Measurements from ENCODE around the gene KIAA1217. TPM values are rescaled to one million over a fixed set of nuclear protein-coding genes. Genes with fewer than 3 reads are reported as not detected.
"Not testable (repeated sequence)": the region's sequence is repeated elsewhere in the genome, so short reads cannot be mapped to it uniquely, and the experiment has no call there.

The KIAA1217 gene
- total and polyA plus RNA-seq, 2 donors from 2014 or later = 10.4 to 63.8 TPM

- FAIRE-seq = no peak
- Histone ChIP-seq H3K27me3 (ENCODE audit: control insufficient read depth, insufficient read depth, low read length) (no peaks in the 10 kb centered on the region), H3K36me3 (ENCODE audit: control insufficient read depth in 2 of 3, insufficient read depth in 3 of 3, low read length in 3 of 3) (peaks cover 0 to 8% (median 3%) of the 10 kb centered on the region in 3 donors), H3K4me1 (ENCODE audit: control insufficient read depth in 2 of 3, insufficient read depth in 2 of 3, low read depth in 1 of 3, low read length in 3 of 3) (peaks cover 0 to 4% (median 3%) of the 10 kb centered on the region in 3 donors), H3K9ac (ENCODE audit: low read length in 3 of 3) (no peak overlapping the region), H3K9me3 (ENCODE audit: control insufficient read depth in 2 of 3, insufficient read depth in 1 of 3, low read length in 3 of 3) (no peaks in the 10 kb centered on the region), H3K4me3 (ENCODE audit: low read length in 3 of 3) (no peak overlapping the region), H3K27ac (ENCODE audit: low read depth in 2 of 2, low read length in 2 of 2) (no peak overlapping the region)
- no peak for DNase-seq
- intact Hi-C loops (cut with DNase I) = no loop called here
- no peak for TF ChIP-seq CTCF (IDR thresholded peaks at IDR 0.05; ENCODE audit: borderline replicate concordance, extremely low read depth, insufficient read depth)
Measured at GRCh38 chr10:24479806-24480205, 270.9 kb downstream of the KIAA1217 start.

GRCh38 chr10:24480447-24480846, 271.5 kb downstream of the KIAA1217 start:
- H3K27me3 ChIP-seq (ENCODE audit: control insufficient read depth, insufficient read depth, low read length) = no peaks in the 10 kb centered on the region
- peaks cover 0 to 7% (median 6%) of the 10 kb centered on the region in 3 donors for H3K4me1 ChIP-seq (ENCODE audit: control insufficient read depth in 2 of 3, insufficient read depth in 2 of 3, low read depth in 1 of 3, low read length in 3 of 3)
- intact Hi-C loops (cut with DNase I) = no loop called here
- no peaks in the 10 kb centered on the region for H3K9me3 ChIP-seq (ENCODE audit: control insufficient read depth in 2 of 3, insufficient read depth in 1 of 3, low read length in 3 of 3)
- no peak overlapping the region for H3K4me3 ChIP-seq (ENCODE audit: low read length in 3 of 3)
- TF ChIP-seq CTCF (IDR thresholded peaks at IDR 0.05; ENCODE audit: borderline replicate concordance, extremely low read depth, insufficient read depth) = no peak
- H3K36me3 ChIP-seq (ENCODE audit: control insufficient read depth in 2 of 3, insufficient read depth in 3 of 3, low read length in 3 of 3) = peaks cover 0 to 4% (median under 1%) of the 10 kb centered on the region in 3 donors
- H3K27ac ChIP-seq (ENCODE audit: low read depth in 2 of 2, low read length in 2 of 2) = no peak overlapping the region
- FAIRE-seq (no peak), DNase-seq (no peak)
- no peak overlapping the region for H3K9ac ChIP-seq (ENCODE audit: low read length in 3 of 3)

- DNase-seq = no peak
- intact Hi-C loops (cut with DNase I) = no loop called here
- Histone ChIP-seq H3K27me3 (ENCODE audit: control insufficient read depth, insufficient read depth, low read length) (no peaks in the 10 kb centered on the region), H3K9me3 (ENCODE audit: control insufficient read depth in 2 of 3, insufficient read depth in 1 of 3, low read length in 3 of 3) (no peaks in the 10 kb centered on the region), H3K36me3 (ENCODE audit: control insufficient read depth in 2 of 3, insufficient read depth in 3 of 3, low read length in 3 of 3) (peaks cover 0 to 3% (median 0%) of the 10 kb centered on the region in 3 donors), H3K4me3 (ENCODE audit: low read length in 3 of 3) (no peak overlapping the region), H3K4me1 (ENCODE audit: control insufficient read depth in 2 of 3, insufficient read depth in 2 of 3, low read depth in 1 of 3, low read length in 3 of 3) (peaks cover 0 to 7% (median 6%) of the 10 kb centered on the region in 3 donors), H3K27ac (ENCODE audit: low read depth in 2 of 2, low read length in 2 of 2) (no peak overlapping the region), H3K9ac (ENCODE audit: low read length in 3 of 3) (no peak overlapping the region)
- no peak for TF ChIP-seq CTCF (IDR thresholded peaks at IDR 0.05; ENCODE audit: borderline replicate concordance, extremely low read depth, insufficient read depth)
- no peak for FAIRE-seq
Measured at GRCh38 chr10:24481241-24481640, 272.3 kb downstream of the KIAA1217 start.

GRCh38 chr10:24482713-24483112, 273.8 kb downstream of the KIAA1217 start:
- H3K27me3 ChIP-seq (ENCODE audit: control insufficient read depth, insufficient read depth, low read length); H3K4me3 ChIP-seq (ENCODE audit: low read length in 3 of 3); H3K9ac ChIP-seq (ENCODE audit: low read length in 3 of 3); H3K4me1 ChIP-seq (ENCODE audit: control insufficient read depth in 2 of 3, insufficient read depth in 2 of 3, low read depth in 1 of 3, low read length in 3 of 3); intact Hi-C loops (cut with DNase I); FAIRE-seq; H3K9me3 ChIP-seq (ENCODE audit: control insufficient read depth in 2 of 3, insufficient read depth in 1 of 3, low read length in 3 of 3); DNase-seq: not testable (repeated sequence)
- peak overlapping the region in 1 of 2 donors; percentile 47 for H3K27ac ChIP-seq (ENCODE audit: low read depth in 2 of 2, low read length in 2 of 2)
- peaks cover 0 to 11% (median 3%) of the 10 kb centered on the region in 3 donors for H3K36me3 ChIP-seq (ENCODE audit: control insufficient read depth in 2 of 3, insufficient read depth in 3 of 3, low read length in 3 of 3)

Data from kidney (tissue), 14 donors.